GM21381 (cell line): ENCODE measurements around the gene ZNF808.
"Not testable (repeated sequence)": the region's sequence is repeated elsewhere in the genome, so short reads cannot be mapped to it uniquely, and the experiment has no call there.

Experiments
- ATAC-seq: cut with Tn5 transposase; IDR thresholded peaks from one replicate; pipeline ENCODE4 v1.9.1; 2021; ENCODE audit warnings: mild to moderate bottlenecking, moderate library complexity; ENCODE audit not compliant: unreplicated experiment

The ZNF808 gene

GRCh38 chr19:52535771-52536447, 8.4 kb downstream of the ZNF808 start:
- peak; percentile 79 for ATAC-seq

- peak; percentile 14 for ATAC-seq
Measured at GRCh38 chr19:52536448-52536800, 9.0 kb downstream of the ZNF808 start.

GRCh38 chr19:52538815-52539214, 11.3 kb downstream of the ZNF808 start:
- not testable (repeated sequence) for ATAC-seq

DNA sequence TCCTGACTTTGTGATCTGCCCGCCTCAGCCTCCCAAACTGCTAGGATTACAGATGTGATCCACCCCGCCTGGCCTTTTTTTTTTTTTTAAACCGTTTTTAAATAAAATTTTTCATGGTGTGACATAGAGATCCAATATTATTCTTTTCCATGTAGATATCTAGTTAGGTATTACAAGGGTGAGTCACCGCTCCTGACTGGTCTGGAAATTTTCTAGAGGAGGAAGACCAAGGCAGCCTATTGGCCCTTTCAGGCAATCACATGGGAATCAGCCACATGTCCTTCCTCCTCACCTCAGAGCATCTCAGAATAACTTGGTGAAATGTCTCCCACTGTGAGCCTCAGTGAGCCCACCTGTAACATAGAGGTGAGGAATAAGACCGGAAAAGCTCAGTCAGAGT, 13.7 kb downstream of the ZNF808 start:
- not testable (repeated sequence) for ATAC-seq

DNA sequence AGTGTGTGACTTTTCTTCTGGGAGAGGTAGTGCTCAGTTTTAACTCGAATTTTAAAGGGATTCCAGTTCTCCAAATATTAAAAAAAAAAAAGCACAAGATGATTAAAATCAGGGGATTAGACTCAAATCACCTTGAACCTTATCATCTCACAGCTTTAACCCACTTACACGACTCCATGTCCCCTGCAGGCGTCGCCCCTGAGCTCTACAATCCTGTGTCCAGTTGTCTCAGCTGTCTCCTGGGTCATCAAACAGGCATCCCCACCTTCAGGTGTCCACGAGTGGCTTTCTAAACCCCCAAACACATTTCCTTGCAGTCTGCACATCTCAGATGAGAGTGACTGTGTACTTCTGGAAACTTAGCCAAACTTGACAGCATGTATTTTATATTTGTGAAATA, 14.1 kb downstream of the ZNF808 start:
- ATAC-seq: no peak

GRCh38 chr19:52542541-52542940, 15.1 kb downstream of the ZNF808 start:
- ATAC-seq: not testable (repeated sequence)

DNA sequence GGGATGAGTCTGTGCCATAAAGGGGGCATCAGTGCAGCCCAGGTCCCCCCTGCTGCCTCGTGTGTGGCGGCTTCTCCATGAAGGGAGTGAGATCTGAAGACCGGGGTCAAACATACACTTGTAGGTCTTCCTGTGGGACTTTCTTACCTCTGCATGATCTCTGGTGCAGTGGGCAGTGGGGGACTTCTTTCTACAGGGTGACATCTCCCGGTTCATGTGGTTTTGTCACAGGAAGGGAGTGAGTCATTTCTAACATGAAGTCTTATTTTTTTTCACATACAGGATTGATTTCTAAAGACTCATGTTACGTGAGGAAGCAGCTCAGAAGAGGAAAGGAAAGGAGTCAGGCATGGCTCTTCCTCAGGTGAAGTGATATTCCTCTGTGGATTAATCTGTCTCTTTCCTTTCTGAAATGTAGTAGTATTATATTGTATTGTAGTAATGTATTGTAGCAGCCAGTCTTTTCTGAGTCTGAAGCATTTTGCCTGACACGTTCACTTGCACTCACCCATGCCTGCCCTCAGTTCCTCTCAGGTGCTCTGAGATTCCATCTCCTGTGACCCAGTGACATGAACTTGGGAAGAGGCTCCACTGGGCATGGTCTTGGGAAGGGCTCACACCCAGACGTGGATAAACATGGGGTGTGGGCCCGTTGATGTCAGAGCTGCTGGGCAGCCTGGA, 15.7 kb downstream of the ZNF808 start:
- ATAC-seq: no peak

DNA sequence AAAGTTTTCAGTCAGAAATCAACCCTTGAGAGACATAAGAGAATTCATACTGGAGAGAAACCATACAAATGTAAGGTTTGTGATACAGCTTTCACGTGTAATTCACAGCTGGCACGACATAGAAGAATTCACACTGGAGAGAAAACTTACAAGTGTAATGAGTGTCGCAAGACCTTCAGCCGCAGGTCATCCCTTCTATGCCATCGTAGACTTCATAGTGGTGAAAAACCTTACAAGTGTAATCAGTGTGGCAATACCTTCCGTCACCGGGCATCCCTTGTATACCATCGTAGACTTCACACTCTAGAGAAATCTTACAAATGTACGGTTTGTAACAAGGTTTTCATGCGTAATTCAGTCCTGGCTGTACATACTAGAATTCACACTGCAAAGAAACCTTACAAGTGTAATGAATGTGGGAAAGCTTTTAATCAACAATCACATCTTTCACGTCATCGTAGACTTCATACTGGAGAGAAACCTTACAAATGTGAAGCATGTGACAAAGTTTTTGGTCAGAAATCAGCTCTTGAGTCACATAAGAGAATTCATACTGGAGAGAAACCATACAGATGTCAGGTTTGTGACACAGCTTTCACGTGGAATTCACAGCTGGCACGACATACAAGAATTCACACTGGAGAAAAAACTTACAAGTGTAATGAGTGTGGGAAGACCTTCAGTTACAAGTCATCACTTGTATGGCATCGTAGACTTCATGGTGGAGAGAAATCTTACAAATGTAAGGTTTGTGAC, 26.9 kb downstream of the ZNF808 start:
- no peak for ATAC-seq

GRCh38 chr19:52557231-52557995, 29.9 kb downstream of the ZNF808 start:
- ATAC-seq: no peak

DNA sequence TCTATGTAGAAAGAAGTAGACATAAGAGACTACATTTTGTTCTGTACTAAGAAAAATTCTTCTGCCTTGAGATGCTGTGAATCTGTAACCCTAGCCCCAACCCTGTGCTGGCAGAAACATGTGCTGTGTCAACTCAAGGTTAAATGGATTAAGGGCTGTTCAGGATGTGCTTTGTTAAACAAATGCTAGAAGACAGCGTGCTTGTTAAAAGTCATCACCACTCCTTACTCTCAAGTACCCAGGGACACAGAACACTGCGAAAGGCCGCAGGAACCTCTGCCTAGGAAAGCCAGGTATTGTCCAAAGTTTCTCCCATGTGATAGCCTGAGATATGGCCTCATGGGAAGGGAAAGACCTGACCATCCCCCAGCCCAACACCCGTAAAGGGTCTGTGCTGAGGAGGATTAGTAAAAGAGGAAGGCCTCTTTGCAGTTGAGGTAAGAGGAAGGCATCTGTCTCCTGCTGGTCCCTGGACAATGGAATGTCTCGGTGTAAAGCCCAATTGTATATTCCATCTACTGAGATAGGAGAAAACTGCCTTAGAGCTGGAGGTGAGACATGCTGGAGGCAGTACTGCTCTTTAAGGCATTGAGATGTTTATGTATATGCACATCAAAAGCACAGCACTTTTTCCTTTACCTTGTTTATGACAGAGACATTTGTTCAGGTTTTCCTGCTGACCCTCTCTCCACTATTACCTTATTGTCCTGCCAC, 31.4 kb downstream of the ZNF808 start:
- ATAC-seq: not testable (repeated sequence)

DNA sequence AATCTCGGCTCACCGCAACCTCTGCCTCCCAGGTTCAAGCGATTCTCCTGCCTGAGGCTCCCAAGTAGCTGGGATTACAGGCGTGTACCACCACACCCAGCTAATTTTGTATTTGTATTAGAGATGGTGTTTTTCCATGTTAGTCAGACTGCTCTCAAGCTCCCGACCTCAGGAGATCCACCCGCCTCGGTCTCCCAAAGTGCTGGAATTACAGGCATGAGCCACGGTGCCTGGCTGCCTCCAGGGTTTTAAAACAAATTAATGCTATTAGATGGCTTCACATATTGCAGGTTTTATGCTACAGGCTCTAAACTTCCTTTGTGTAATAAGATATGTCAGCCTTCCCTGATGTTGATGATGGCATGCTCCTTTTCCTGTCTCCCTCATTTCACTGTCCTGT, 34.1 kb downstream of the ZNF808 start:
- ATAC-seq: not testable (repeated sequence)

DNA sequence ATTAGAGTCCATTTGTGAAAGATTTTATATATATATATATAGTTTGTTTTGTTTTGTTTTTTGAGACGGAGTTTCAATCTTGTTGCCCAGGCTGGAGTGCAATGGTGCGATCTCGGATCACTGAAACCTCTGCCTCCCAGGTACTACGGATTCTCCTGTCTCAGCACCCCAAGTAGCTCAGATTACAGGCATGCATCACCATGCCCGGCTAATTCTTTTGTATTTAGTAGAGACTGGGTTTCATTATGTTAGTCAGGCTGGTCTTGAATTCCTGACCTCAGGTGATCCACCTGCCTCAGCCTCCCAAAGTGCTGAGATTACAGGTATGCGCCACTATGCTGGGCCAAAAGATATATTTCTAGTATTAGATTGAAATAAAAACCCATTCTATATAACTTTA, 38.7 kb downstream of the ZNF808 start:
- no peak for ATAC-seq

DNA sequence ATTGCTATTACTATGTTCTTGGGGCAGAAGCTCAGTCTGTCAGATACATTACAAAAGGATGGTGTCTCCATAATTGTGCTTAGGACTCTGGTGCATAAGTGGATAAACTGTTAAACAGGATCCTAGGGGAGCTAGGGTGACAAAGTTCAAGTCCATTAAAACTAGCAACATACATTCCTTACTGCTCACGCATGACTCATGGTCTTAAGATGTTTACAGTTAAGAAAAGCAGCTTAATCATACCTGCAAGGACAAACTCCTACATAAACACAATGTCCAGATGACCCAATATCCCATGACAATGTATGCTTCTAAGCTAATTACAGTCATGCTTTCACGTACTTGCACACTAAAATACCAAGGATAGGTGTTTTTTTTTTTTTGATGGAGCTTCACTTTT, 39.1 kb downstream of the ZNF808 start:
- ATAC-seq: no peak

GRCh38 chr19:52567921-52568320, 40.5 kb downstream of the ZNF808 start:
- no peak for ATAC-seq

GRCh38 chr19:52569638-52569999, 42.2 kb downstream of the ZNF808 start:
- not testable (repeated sequence) for ATAC-seq

DNA sequence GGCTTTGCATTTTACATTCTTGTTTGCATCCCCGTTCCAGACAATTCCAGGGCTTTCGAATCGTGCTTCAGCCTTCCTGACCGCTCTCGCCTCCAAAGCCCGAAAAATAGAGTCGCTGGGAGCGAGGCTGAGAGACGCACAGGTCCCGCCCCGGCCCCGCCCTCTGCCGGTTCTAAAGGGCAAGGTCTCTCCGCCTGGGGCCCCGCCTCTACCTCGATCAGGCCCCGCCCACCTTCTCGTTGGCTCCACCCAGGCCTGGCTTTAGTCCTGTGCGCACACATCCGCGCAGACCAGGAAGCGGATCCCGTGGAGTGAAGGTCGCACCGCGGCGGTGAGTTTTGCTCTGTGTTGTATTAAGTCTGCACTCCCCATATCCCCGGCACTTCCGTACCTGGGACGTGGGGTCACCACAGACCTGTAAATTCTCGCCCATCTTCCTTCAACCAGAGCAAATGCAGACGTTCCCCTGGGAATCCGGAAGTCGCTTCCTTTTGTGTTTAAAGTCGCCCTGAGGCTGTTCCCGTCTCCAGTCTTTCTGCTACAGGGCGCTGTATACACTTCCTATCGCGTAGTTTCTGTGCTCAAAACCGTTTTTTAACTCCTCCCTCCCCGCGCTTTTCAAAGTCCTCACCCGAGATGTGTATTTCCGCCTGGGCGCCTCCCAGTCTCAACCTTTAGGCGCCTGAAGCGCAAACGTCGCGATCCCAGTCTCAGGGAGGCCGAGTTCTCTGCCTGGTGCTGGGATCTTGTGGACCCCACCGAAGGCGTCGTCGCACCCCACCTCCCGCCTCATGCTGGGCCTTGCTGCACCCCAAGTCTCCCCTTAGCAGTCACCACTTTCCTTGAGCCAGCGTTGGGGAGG, 42.8 kb downstream of the ZNF808 start, which contains the start of gene ZNF701:
Gene ZNF701, plus strand, starts transcription at position 288 of the 862 bp plus-strand sequence. CDS start 3,861 bp downstream, outside the sequence.
- peak; percentile 92 for ATAC-seq

GRCh38 chr19:52584736-52585440, 57.4 kb downstream of the ZNF808 start:
- ATAC-seq: no peak

- ATAC-seq: no peak
Measured at GRCh38 chr19:52585604-52586003, 58.1 kb downstream of the ZNF808 start.

- no peak for ATAC-seq
Measured at GRCh38 chr19:52590728-52591127, 63.3 kb downstream of the ZNF808 start.
